DMS 273 (cell line): ENCODE data around the gene MTMR11.
A peak's percentile ranks its signal among the peaks of the same experiment; 100 is the strongest.
"Not testable (repeated sequence)": the region's sequence is repeated elsewhere in the genome, so short reads cannot be mapped to it uniquely, and the experiment has no call there.

ENCODE experiments used
- DNase-seq: peaks from one replicate; lab custom pipeline; 2025; ENCODE audit not compliant: unreplicated experiment; lab: John Stamatoyannopoulos, UW

The MTMR11 gene, protein sequence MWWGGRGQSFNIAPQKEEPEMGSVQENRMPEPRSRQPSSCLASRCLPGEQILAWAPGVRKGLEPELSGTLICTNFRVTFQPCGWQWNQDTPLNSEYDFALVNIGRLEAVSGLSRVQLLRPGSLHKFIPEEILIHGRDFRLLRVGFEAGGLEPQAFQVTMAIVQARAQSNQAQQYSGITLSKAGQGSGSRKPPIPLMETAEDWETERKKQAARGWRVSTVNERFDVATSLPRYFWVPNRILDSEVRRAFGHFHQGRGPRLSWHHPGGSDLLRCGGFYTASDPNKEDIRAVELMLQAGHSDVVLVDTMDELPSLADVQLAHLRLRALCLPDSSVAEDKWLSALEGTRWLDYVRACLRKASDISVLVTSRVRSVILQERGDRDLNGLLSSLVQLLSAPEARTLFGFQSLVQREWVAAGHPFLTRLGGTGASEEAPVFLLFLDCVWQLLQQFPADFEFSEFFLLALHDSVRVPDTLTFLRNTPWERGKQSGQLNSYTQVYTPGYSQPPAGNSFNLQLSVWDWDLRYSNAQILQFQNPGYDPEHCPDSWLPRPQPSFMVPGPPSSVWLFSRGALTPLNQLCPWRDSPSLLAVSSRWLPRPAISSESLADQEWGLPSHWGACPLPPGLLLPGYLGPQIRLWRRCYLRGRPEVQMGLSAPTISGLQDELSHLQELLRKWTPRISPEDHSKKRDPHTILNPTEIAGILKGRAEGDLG

DNA sequence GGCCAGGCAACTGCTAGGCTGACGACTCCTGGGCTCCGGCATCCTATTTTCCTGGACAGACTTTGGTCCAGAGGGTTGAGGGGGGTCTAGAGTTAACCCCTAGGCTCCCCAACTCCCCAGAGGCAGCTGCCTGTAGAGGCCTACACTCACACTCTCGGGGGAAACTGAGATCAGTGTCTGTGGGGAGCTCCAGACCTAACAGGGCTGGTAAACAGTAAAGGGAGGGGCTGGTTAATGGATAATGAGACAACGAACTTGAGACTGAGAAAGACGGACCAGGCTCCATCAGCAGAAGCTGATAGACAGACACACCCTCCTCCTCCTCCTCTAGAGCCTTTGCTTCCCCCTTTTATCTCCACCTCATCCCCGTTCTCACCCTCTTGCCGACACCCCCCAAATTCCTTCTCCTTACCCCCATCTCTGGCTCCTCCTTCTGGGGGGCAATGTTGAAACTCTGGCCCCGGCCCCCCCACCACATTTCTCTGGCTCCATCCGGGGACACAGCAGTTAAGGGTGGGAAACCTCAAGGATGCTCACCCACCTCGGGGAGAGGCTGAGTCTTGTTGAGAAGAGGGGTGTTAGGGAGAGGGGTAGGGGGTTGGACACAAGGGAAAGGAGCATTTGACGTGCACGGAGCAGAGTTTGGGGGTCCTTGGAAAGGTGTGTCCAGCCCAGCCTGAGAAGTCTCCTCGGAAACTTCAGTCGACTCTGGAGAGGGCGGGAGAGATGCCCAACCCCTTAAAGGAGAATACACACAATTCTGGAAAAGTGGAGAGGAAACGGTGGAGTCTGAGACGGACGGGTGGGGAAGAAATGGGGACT, at the start of gene MTMR11:
Gene MTMR11, minus strand, starts transcription at position 710 of the 822 bp plus-strand sequence. Its CDS starts 232 bp downstream, at position 478.
- DNase-seq: peak; percentile 29

DNA sequence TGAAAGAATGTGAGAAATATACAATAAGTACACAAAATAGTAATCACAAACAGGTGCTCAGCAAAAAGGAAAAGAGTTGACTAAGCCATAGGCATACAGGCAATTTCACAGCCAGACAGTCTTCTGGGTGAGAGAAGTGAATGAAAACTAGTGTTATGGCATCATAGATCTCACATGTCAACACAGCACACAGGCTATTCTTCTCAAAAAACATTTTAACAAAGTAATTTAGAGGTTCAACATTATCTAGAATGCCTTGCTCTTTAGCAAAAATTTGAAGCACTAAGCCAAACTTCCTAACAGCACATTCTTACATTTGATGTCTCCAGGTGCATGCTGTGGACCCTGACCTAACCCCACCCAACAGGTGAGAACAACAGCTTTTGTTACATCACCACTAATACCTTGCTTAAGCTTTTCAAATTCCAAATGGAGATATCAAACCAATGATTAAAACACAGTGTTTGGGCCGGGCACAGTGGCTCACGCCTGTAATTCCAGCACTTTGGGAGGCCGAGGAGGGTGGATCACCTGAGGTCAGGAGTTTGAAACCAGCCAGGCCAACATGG, 43.4 kb upstream of the MTMR11 start:
- DNase-seq: no peak

DNA sequence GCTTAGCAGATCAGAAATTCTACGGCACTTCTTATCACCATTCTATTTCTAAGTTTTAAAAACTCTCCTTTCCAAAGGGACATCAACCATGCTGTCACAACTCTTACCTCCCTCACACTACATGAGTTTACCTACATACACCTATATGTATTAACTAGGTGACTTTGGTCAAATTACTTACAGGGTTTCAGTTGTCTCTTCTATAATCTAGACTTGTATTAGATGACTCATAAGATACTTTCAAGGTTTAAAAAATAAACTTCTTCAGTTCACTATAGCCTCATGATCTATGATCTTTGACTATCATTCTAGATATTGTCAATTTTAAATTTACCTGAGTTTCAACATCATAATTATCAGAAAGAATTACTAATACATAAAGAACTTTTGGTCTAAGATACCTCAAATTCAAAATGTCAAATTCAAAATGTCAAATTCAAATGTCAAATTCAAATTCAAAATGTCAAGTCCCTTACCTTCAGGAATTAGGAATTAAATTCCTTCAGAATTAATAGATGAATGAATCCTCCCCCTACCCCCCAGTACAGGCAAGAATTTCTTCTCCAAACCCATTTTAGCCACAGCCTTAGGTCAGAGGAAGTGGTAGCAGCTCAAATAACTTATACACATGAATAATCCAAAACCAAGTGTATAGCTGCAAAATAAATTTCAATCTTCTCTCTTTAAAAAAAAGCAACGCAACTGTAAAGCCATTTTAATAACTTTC, 42.7 kb upstream of the MTMR11 start:
- DNase-seq: no peak

DNA sequence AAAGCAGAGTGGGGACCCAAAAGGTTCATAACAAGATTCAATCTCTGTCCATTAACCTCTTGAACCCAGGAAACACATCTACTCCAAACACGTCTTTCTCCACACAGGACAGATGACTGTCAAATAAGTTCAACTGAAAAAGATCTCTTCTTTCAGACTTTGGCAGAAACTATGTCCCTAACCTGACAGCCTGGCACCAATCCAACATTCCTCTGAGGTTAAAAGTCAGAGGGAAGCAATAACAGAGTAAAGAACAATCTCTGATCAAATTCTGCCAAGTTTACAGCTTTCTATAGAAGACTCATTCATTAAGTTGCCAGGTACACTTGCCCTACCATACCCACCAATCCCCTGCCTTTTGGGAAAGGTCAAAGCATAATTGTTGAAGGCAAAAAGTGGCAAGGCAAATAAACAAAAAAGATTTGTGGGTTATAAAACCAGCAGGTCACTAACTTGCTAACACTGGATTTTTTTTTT, 41.9 kb upstream of the MTMR11 start:
- peak; percentile 5 for DNase-seq

DNA sequence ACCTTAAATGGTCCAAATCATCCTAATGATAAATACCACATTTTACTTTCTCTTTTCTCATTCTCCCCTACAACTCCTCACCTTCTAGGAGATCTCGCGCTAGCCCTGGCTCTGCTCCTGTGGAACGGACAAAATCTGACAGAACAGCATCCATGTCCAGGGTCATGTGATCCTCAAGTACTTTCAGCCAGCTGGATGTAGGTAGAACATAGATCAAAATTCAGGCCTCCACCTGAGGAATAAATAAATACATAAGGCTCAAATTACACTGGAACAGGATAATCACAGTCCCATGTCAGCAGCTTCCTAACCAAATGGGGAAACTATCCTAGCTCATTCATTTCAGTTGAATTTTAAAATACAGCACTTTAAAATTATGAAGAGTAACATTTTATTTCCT, 40.7 kb upstream of the MTMR11 start:
- no peak for DNase-seq

DNA sequence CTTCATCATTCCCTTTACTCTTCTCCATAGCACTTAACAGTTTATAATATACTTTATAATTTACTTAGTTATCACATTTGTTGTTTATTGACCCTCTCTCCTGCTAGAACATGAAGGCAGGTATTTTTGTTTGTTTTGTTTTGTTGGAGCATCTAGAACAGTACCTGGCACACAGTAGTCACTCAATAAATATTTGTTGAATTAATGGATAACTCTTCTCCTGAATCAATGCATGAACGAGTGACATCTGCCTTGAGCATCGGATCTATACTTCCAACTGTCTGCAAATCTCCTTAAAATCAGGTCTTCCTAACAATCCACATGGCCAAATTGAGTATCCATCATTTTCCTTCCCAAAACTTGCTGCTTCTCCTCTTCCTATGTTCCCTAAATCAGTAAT, 35.9 kb upstream of the MTMR11 start:
- DNase-seq: no peak

DNA sequence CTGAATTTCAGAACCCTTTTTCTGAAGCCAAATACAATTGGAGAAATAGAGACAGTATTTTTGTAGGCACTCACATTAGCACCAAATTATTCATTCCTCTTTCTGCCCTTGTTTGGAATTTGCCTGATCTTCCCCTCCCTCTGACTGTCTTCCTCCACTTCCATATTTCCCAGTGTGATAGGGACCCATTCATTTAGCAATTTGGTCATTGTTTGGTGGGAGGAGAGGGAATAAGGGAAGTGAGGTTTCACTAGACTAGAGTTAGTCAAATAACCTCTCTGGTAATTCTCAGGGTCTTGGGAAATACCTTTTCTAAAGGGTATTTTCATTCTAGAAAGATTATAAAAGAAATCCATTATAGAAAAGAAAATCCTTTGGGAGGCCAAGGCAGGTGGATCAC, 31.0 kb upstream of the MTMR11 start:
- no peak for DNase-seq

DNA sequence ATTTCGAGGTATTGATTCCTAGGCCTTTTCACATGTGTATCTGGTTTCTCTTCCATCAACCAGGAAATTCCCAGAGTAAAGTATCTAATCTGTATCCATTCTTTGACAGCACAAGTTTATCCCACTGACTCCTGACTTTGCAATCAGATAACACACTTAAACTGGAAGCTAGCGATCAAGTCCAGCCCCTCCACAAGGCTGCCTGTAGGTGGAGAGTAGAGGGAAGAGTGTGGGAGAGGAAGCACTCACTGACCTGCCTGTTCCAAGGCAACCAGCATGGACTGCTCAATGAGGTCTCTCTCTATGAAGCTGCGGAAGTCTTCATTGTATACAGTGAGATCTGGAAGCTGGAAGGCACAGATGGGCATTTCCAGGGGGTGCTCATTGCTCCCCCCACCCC, 30.4 kb upstream of the MTMR11 start:
- DNase-seq: no peak

DNA sequence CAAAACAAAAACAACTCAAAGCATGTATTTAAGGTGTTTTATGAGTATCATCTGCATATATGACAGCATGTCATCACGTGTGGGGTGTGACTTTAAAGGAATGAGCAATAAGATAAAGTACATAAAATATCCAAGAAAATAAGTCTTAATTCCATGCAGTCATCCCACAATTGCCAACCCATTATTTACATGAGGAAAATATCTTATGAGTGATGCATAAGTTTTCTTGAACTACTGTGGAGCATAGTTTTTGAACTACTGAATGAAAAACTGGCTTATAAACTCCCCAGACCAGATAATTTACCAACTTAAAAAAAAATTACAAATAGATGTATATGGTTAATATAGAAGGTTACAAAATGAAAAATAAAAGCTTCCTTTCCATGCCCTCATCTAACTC, 29.7 kb upstream of the MTMR11 start:
- DNase-seq: no peak

DNA sequence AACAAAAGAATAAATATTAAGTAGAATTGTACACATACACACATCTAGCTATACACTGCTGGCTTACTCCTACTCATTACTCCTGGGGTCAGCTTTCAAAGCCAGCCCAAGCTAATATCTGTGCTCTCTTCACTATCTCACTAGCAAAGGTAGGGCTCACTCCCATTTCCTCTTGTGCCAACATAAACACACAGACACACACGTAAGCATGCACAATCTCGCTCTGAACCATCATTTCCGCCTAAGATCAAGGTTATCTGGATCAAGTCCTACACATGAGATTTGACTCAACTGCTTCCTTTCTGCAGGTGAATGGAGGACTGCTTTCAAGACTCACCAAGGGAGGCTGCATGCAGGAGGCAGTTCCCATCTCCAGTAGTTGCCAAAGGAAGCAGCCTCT, 28.8 kb upstream of the MTMR11 start:
- no peak for DNase-seq

DNA sequence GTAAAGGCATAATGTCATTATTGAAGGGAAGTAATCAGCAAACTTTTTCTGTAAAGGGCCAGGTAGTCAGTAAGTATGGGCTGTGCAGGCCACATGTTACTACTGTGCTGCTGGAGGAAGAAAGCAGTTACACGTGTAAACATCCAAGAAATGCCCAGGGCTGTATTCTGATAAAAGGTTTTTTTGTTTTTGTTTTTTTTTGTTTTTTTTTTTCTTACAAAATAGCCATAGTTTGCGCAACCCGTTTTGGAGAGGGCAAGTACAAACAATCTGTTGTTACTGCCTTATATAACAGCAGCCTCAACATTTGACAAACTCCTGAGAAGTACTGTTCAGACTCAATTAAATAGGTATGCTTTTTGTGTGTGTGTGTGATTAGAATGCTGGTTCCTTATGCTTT, 26.7 kb upstream of the MTMR11 start:
- DNase-seq: no peak

DNA sequence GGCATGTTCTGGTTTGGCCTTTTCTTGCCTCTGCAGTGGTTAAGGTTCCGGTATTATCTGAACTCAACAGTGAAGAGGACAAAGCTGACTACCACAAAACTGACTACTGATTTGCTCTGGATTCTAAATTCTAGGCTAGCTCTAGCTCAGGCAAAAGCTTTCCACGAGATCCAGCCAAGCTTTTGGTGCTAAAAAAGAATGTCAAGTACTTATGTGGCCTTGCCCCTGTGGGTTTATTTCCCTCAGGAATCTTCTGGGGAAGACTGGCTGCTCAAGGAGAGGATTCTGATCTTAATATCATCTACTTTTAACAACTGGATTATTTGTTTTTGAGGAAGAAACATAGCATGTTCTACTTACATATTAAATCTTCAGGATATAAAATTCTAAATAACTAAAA, 26.1 kb upstream of the MTMR11 start:
- no peak for DNase-seq

DNA sequence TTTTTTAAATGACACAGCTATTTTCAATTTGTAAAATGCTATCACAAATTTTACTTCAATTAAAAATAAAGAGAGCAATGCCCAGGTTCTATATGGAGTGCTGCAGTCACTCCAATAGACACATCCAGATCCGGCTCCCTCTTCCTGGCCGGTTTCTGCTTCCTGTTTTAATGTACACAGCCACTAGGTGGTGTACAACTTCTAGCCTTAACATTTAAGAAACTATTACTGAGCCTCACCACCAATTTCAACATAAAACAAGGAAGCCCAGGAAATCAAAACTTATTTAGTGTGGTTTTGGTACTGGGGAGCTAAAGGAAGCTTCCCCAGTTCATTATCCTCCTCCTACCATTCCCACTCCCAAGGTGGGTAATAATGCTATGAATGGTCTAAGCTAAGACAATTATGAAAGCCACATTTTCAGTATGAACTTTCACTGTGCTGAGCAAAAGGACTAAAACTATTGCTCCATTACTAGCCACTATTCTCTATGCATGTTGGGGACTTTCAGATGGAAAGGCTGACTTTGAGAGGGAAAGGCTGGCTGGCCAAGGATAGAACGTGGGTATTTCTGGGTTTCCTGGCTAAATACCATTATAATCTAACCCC, 25.5 kb upstream of the MTMR11 start:
- peak; percentile 83 for DNase-seq

DNA sequence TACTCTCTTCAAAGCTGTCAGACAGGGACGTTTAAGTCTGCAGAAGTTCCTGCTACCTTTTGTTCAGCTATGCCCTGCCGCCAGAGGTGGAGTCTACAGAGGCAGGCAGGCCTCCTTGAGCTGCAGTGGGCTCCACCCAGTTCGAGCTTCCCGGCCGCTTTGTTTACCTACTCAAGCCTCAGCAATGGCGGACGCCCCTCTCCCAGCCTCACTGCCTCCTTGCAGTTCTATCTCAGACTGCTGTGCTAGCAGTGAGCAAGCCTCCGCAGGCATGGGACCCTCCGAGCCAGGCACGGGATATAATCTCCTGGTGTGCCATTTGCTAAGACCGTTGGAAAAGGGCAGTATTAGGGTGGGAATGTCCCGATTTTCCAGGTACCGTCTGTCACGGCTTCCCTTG, 20.9 kb upstream of the MTMR11 start:
- DNase-seq: not testable (repeated sequence)

DNA sequence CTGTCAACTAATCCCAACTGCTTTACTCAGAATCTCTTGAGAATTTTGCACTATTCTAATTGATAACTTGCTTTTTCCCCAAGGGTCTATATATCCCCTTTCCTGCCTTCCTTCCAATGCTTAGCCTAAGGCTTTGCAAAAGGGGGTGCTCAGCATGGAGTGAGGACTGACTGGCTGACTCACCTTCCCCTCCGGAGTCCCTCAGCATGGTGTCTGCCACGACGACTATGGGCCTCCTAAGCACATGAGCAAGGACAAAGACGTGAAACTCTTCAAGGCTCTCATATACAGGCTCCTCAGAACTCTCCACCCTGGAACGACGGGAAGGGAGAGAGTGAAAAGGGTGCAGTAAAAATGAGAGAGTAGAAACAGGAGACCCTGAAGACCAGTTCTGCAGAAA, 13.2 kb upstream of the MTMR11 start:
- no peak for DNase-seq

DNA sequence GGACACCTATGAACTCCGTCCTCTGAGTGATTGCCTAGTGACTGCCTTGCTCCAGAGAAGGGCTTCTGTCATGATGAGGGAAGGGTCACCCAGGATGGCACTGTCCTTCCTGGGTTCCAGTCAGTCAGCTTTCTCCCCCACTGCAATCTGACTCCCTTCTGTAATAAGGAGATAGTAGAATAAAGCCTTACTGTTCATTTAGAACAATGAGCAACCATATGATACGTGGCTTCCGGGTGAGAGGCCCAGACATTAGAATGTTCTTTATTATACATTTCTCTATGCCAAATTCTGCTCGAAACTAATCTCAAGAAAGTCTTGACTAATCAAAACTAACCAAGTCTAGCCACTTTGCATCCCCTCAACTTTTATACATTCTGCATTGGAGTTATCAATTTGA, 8.5 kb upstream of the MTMR11 start:
- no peak for DNase-seq

DNA sequence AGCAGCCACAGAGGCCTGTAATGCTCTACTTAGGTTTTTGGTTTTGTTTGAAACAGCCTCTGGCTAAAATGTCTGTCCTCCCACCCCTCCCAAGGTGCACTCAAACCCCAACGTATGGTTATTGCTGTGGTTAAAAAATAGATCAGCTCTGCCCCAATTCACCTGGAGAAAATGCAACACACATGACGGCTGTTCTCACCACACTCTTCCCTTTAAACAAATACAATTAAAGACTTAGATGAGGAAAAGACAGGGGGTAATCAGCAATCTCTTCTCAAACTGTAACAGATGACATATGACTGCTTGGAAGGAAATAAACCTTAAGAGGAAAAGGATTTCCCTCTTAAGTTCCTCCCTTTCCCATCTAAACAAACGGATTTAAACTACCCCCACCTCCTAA, 6.2 kb upstream of the MTMR11 start:
- no peak for DNase-seq

DNA sequence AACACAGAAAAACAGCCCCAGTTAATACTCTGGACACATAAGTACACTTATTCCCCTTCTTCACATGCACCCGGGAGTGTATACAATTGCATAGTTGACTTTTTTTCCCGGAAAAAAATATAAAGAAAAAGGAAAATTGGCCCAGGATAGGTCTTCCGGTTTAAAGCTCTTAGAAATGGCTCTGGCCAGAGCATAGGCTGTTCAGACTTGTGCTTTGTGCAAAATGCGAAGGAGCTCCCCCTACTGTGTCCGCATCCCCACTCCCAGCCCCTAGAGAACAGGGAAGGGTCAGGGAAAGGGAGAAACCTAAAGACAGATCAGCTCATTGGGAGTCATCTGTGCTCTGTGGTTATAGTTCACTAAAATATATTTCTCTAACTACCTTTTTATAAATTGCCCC, 5.5 kb upstream of the MTMR11 start:
- peak; percentile 58 for DNase-seq

DNA sequence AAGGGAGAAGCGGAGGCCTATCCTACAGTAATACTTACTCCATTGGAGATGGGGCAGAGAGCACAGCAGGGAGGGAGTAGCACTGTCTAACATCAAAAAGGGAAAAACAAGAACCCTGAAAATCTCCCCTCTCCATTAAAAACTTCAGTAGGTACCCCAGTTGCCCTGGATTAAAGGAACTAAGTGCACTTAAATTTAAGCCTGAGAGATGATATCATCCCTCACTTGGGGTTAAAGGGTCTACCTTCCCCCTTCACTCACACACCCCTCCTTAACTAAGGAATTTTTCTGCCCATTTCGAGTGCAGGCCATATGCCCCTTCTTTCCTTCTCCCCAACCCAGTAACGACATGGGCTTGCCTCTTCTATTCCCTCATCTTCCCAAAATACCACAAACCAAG, 3.7 kb upstream of the MTMR11 start:
- no peak for DNase-seq

DNA sequence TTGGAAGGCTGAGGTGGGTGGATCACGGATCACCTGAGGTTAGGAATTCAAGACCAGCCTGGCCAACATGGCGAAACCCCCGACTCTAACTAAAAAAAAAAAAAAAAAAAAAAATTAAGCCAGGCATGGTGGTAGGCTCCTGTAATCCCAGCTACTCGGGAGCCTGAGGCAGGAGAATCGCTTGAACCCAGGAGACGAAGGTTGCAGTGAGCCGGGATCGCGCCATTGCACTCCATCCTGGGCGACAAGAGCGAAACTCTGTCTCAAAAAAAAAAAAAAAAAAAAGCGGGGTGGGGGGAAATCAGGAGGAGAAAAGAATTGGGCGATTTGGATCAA, 2.0 kb upstream of the MTMR11 start:
- not testable (repeated sequence) for DNase-seq
